GM23338 (cell line): ENCODE data around the gene NUB1. TPM values are rescaled to one million over a fixed set of nuclear protein-coding genes. Genes with fewer than 3 reads are reported as not detected.
A peak's percentile ranks its signal among the peaks of the same experiment; 100 is the strongest.

Experiments used
- ATAC-seq: fragments of 200-7000 bp; cut with Tn5 transposase; 3 replicates; pipeline ENCODE4 v1.9.1; 2020
- DNase-seq: peaks from one replicate; pipeline ENCODE4 v3.0.0-alpha.2; 2015; ENCODE audit warnings: low spot score
- H2AFZ ChIP-seq: fragments of 200-600 bp; sonication (generic); 2 replicates; pipeline ENCODE4 v1.8.0; 2016; ENCODE audit warnings: antibody characterized with exemption, mild to moderate bottlenecking, moderate library complexity
- H3F3A ChIP-seq: fragments of 200-600 bp; sonication (generic); replicated peaks from 2 replicates; pipeline ENCODE4 v1.8.0; 2017; ENCODE audit warnings: antibody characterized with exemption, mixed run types, low read depth
- H3K27ac ChIP-seq: fragments of 200-600 bp; sonication (generic); 2 replicates; pipeline ENCODE4 v1.6.1; 2016; ENCODE audit warnings: low read depth
- H3K27me3 ChIP-seq: fragments of 200-600 bp; sonication (generic); 2 replicates; pipeline ENCODE4 v1.8.0; 2016; ENCODE audit warnings: mild to moderate bottlenecking, mixed run types, moderate library complexity; ENCODE audit not compliant: insufficient read depth
- H3K36me3 ChIP-seq: fragments of 200-600 bp; sonication (generic); 2 replicates; pipeline ENCODE4 v1.8.0; 2016; ENCODE audit warnings: mild to moderate bottlenecking; ENCODE audit not compliant: insufficient read depth
- H3K4me1 ChIP-seq: fragments of 200-600 bp; sonication (generic); 2 replicates; pipeline ENCODE4 v1.8.0; 2016; ENCODE audit warnings: mild to moderate bottlenecking, moderate library complexity; ENCODE audit not compliant: insufficient read depth
- H3K4me2 ChIP-seq: fragments of 200-600 bp; sonication (generic); 2 replicates; pipeline ENCODE4 v1.7.1; 2017; ENCODE audit warnings: mixed run types
- H3K4me3 ChIP-seq: fragments of 200-600 bp; sonication (generic); 2 replicates; pipeline ENCODE4 v1.6.1; 2016; ENCODE audit warnings: mixed run types
- H3K79me2 ChIP-seq: fragments of 200-600 bp; sonication (generic); replicated peaks from 2 replicates; pipeline ENCODE4 v1.8.0; 2017; ENCODE audit warnings: mild to moderate bottlenecking; ENCODE audit not compliant: insufficient read depth
- H3K9me2 ChIP-seq: fragments of 200-600 bp; sonication (generic); 2 replicates; pipeline ENCODE4 v1.8.0; 2017; ENCODE audit not compliant: insufficient read depth
- H4K20me1 ChIP-seq: fragments of 200-600 bp; sonication (generic); replicated peaks from 2 replicates; pipeline ENCODE4 v1.8.0; 2017; ENCODE audit warnings: mild to moderate bottlenecking; ENCODE audit not compliant: insufficient read depth
- H3K27ac Mint-ChIP-seq: 2 replicates; pipeline ENCODE4 v1.8.0; 2020; ENCODE audit warnings: inconsistent platforms, mild to moderate bottlenecking, moderate library complexity, mixed read lengths
- H3K27me3 Mint-ChIP-seq: 3 replicates; pipeline ENCODE4 v1.8.0; 2022; ENCODE audit warnings: low read depth, mild to moderate bottlenecking, moderate library complexity, mixed read lengths, inconsistent platforms; ENCODE audit not compliant: insufficient read depth, poor library complexity
- H3K36me3 Mint-ChIP-seq: 3 replicates; pipeline ENCODE4 v1.8.0; 2021; ENCODE audit warnings: low read depth, mild to moderate bottlenecking, inconsistent platforms, moderate library complexity, mixed read lengths
- H3K4me1 Mint-ChIP-seq: 3 replicates; pipeline ENCODE4 v1.8.0; 2020; ENCODE audit warnings: mild to moderate bottlenecking, inconsistent platforms, mixed read lengths
- H3K4me3 Mint-ChIP-seq: 3 replicates; pipeline ENCODE4 v1.8.0; 2021; ENCODE audit warnings: moderate library complexity, mild to moderate bottlenecking, inconsistent platforms, mixed read lengths
- H3K9me3 Mint-ChIP-seq: 3 replicates; pipeline ENCODE4 v1.8.0; 2020; ENCODE audit warnings: moderate library complexity, mild to moderate bottlenecking, inconsistent platforms, mixed read lengths
- CREB1 ChIP-seq: fragments of 250-450 bp; sonication (Bioruptor Pico); IDR thresholded peaks from 2 replicates; pipeline ENCODE4 v1.5.0; 2020; ENCODE audit warnings: low read depth, mild to moderate bottlenecking, moderate library complexity
- CTCF ChIP-seq, 2 experiments: fragments of 200-600 bp in 1 of 2; sonication (generic) in 1 of 2; conservative IDR thresholded peaks; 2 replicates each; pipeline versions ENCODE4 v1.5.1 to v1.6.1; 2016 to 2017; ENCODE audit warnings: antibody characterized with exemption in 2 of 2, low read depth in 2 of 2, mild to moderate bottlenecking in 2 of 2, moderate library complexity in 1 of 2
- EZH2 ChIP-seq: fragments of 200-600 bp; sonication (generic); IDR thresholded peaks from one replicate; pipeline ENCODE4 v1.8.0; 2017; ENCODE audit warnings: antibody characterized with exemption, mild to moderate bottlenecking, low read depth; ENCODE audit not compliant: unreplicated experiment
- JUNB ChIP-seq: IDR thresholded peaks from one replicate; pipeline ENCODE4 v1.6.1; 2016; ENCODE audit warnings: antibody characterized with exemption; ENCODE audit not compliant: unreplicated experiment
- NANOG ChIP-seq: IDR thresholded peaks from 2 replicates; pipeline ENCODE4 v1.6.1; 2016; ENCODE audit warnings: antibody characterized with exemption, borderline replicate concordance
- POLR2AphosphoS5 ChIP-seq: IDR thresholded peaks from 2 replicates; pipeline ENCODE4 v1.6.1; 2016; ENCODE audit warnings: antibody characterized with exemption, low read depth
- REST ChIP-seq: IDR thresholded peaks from one replicate; pipeline ENCODE4 v1.6.1; 2018; ENCODE audit warnings: antibody characterized with exemption; ENCODE audit not compliant: unreplicated experiment
- STAT1 ChIP-seq: IDR thresholded peaks from one replicate; pipeline ENCODE4 v1.6.1; 2016; ENCODE audit warnings: antibody characterized with exemption; ENCODE audit not compliant: unreplicated experiment
- ZNF114 ChIP-seq: fragments of 250-450 bp; sonication (Bioruptor Pico); IDR thresholded peaks from 2 replicates; pipeline ENCODE4 v1.5.0; 2020; ENCODE audit warnings: mild to moderate bottlenecking, moderate library complexity
- ZNF331 ChIP-seq: fragments of 250-450 bp; sonication (Bioruptor Pico); IDR thresholded peaks from 2 replicates; pipeline ENCODE4 v1.5.0; 2020; ENCODE audit warnings: low read depth, mild to moderate bottlenecking, moderate library complexity
- ZNF462 ChIP-seq: fragments of 250-450 bp; sonication (Bioruptor Pico); IDR thresholded peaks from 2 replicates; pipeline ENCODE4 v1.5.0; 2020; ENCODE audit warnings: mild to moderate bottlenecking, moderate library complexity
- polyA plus RNA-seq: library from polyadenylated mRNA; unstranded; fragments of >200 nt; fragmentation: Nextera tagmentation; extraction: Ambion mirVana; gene quantifications from 2 replicates; pipeline ENCODE4 v1.2.1, GENCODE V29; 2016
- total RNA-seq: library from RNA; depleted of rRNA; stranded (reverse); fragments of >200 nt; shearing (Covaris generic); gene quantifications from 2 replicates; pipeline ENCODE4 v1.2.3, GENCODE V29; 2014

The NUB1 gene
- total and polyA plus RNA-seq, 2 experiments from 2014 or later = 31.8 to 42.3 TPM

GRCh38 chr7:151373599-151373998 lies 32.0 kb downstream of the NUB1 start (continued):
- TF ChIP-seq CTCF (conservative IDR thresholded peaks at IDR 0.05; ENCODE audit: low read depth in 2 of 2) = no peak
- no peak for TF ChIP-seq ZNF331 (CRISPR knock-in tag)
- TF ChIP-seq EZH2 = no peak
- TF ChIP-seq REST = no peak
- TF ChIP-seq NANOG = no peak
- no peak for TF ChIP-seq JUNB
- no peak for TF ChIP-seq CREB1 (CRISPR knock-in tag)
- TF ChIP-seq ZNF114 (CRISPR knock-in tag) = no peak
- TF ChIP-seq POLR2AphosphoS5 = no peak

GRCh38 chr7:151374139-151374538 lies 32.5 kb downstream of the NUB1 start:
- Histone ChIP-seq H3K36me3 (no peaks in the 10 kb centered on the region), H3K4me3 (no peak overlapping the region), H3K4me2 (no peak overlapping the region), H3K79me2 (no peaks in the 10 kb centered on the region), H3K9me2 (no peaks in the 10 kb centered on the region), H2AFZ (no peak overlapping the region), H3K27me3 (no peaks in the 10 kb centered on the region), H3F3A (0 out of 2 replicates have a peak, but pooled peaks cover 3% of the 10 kb centered on the region), H3K4me1 (peaks cover 5% of the 10 kb centered on the region; the same call in 1 of the 2 replicates), H3K27ac (no peak overlapping the region), H4K20me1 (no peaks in the 10 kb centered on the region; the same call in 1 of the 2 replicates)
- H3K4me1 Mint-ChIP-seq = peaks cover 23% of the 10 kb centered on the region
- peaks cover 7% of the 10 kb centered on the region for H3K27me3 Mint-ChIP-seq
- no peaks in the 10 kb centered on the region for H3K9me3 Mint-ChIP-seq
- H3K4me3 Mint-ChIP-seq = no peak overlapping the region
- peak; percentile 24 for ATAC-seq
- DNase-seq = no peak
- peaks cover 6% of the 10 kb centered on the region for H3K36me3 Mint-ChIP-seq
- H3K27ac Mint-ChIP-seq = no peak overlapping the region
- no peak for TF ChIP-seq STAT1
- TF ChIP-seq NANOG = no peak
- no peak for TF ChIP-seq REST
- no peak for TF ChIP-seq ZNF114 (CRISPR knock-in tag)
- TF ChIP-seq ZNF462 (CRISPR knock-in tag) = no peak
